ENCODE results near the gene TRA2B. TPM values are rescaled to one million over a fixed set of nuclear protein-coding genes. Genes with fewer than 3 reads are reported as not detected.

Gene TRA2B
- total RNA-seq, 1 experiment from 2014 or later: 172 TPM

DNA sequence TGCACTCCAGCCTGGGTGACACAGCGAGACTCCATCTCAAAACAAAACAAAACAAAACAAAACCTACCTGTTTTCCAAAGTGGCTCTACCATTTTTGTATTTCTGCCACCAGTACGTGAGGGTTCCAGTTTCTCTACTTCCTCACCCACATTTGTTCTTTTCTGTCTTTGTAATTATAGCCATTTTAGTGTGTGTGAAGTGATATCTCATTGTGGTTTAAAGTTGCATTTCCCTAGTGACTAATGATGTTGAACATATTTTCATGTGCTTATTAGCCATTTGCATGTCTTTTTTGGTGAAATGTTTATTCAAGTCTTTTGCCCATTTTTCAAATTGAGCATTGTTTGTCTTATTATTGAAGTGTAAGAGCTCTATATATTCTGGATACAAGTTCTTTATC lies 50.7 kb downstream of the TRA2B start (continued):
- TF ChIP-seq, protein P1, sequence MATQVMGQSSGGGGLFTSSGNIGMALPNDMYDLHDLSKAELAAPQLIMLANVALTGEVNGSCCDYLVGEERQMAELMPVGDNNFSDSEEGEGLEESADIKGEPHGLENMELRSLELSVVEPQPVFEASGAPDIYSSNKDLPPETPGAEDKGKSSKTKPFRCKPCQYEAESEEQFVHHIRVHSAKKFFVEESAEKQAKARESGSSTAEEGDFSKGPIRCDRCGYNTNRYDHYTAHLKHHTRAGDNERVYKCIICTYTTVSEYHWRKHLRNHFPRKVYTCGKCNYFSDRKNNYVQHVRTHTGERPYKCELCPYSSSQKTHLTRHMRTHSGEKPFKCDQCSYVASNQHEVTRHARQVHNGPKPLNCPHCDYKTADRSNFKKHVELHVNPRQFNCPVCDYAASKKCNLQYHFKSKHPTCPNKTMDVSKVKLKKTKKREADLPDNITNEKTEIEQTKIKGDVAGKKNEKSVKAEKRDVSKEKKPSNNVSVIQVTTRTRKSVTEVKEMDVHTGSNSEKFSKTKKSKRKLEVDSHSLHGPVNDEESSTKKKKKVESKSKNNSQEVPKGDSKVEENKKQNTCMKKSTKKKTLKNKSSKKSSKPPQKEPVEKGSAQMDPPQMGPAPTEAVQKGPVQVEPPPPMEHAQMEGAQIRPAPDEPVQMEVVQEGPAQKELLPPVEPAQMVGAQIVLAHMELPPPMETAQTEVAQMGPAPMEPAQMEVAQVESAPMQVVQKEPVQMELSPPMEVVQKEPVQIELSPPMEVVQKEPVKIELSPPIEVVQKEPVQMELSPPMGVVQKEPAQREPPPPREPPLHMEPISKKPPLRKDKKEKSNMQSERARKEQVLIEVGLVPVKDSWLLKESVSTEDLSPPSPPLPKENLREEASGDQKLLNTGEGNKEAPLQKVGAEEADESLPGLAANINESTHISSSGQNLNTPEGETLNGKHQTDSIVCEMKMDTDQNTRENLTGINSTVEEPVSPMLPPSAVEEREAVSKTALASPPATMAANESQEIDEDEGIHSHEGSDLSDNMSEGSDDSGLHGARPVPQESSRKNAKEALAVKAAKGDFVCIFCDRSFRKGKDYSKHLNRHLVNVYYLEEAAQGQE (IDR thresholded peaks at IDR 0.05; ENCODE audit: low read depth): no peak
- TF ChIP-seq CBX3 (IDR thresholded peaks at IDR 0.05; ENCODE audit: low read depth) (no peak), POLR2A (IDR thresholded peaks at IDR 0.05; ENCODE audit: borderline replicate concordance, extremely low read depth, insufficient read depth, insufficient read length) (no peak), ZNF274 (IDR thresholded peaks at IDR 0.05; ENCODE audit: low read depth, low read length) (no peak), RAD21 (IDR thresholded peaks at IDR 0.05; ENCODE audit: low read depth) (no peak), FOSL1 (IDR thresholded peaks at IDR 0.05; ENCODE audit: low read depth) (no peak), ZFX (IDR thresholded peaks at IDR 0.05) (no peak)

DNA sequence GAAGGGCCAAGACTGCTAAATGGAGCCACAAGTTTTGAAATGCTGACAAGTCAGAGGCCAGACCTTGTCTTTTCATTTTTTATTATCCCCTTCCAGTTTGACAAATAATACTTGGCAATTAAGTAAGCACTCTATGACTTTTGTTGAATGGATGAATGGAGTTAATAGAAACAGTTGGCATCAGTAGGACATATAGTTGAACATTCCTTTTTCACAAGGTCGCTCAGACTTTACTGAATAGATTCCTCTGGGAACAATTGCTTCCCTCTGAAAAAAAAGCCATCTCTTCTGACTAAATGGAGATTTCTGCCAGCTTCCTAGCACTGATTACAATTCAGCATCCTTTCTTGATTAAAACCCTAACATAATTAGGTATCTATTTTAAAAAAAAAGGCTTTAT lies 53.2 kb downstream of the TRA2B start:
- no peaks in the 10 kb centered on the region for H3K79me2 ChIP-seq (ENCODE audit: insufficient read depth, low read length)
- H2AFZ ChIP-seq (ENCODE audit: low read depth, low read length, poor library complexity, severe bottlenecking): no peak overlapping the region
- no peak overlapping the region for H3K4me3 ChIP-seq (replicated peaks in 1 of 2; ENCODE audit: low read depth in 1 of 2, low read length in 2 of 2)
- no peaks in the 10 kb centered on the region for H3K36me3 ChIP-seq (ENCODE audit: control insufficient read depth in 1 of 2, insufficient read depth in 2 of 2, low read length in 2 of 2)
- no TSS peak for BruUV-seq (replicated peaks)
- H3K27me3 ChIP-seq (ENCODE audit: insufficient read depth, low read length): no peaks in the 10 kb centered on the region
- ATAC-seq (no peak), DNase-seq (ENCODE audit: low read depth, low spot score) (no peak)
- H3K9me2 ChIP-seq (ENCODE audit: insufficient read depth): no peaks in the 10 kb centered on the region
- H3K9ac ChIP-seq (ENCODE audit: low read length): no peak overlapping the region
- H3K4me1 ChIP-seq (ENCODE audit: control insufficient read depth in 1 of 2, insufficient read depth in 2 of 2, low read length in 2 of 2): no peaks in the 10 kb centered on the region
- no peak for TF ChIP-seq CEBPB (IDR thresholded peaks at IDR 0.05; ENCODE audit: low read depth)
- TF ChIP-seq, protein P2, sequence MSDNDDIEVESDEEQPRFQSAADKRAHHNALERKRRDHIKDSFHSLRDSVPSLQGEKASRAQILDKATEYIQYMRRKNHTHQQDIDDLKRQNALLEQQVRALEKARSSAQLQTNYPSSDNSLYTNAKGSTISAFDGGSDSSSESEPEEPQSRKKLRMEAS (IDR thresholded peaks at IDR 0.05): no peak
- no peak for TF ChIP-seq CBX3 (IDR thresholded peaks at IDR 0.05; ENCODE audit: low read depth)
- no peak for TF ChIP-seq EGR1 (IDR thresholded peaks at IDR 0.05; ENCODE audit: low read depth)
- no peak for TF ChIP-seq POLR2AphosphoS5 (IDR thresholded peaks at IDR 0.05; ENCODE audit: low read depth, low read length)
- no peak for TF ChIP-seq RAD21 (IDR thresholded peaks at IDR 0.05; ENCODE audit: low read depth)
- no peak for TF ChIP-seq ZFX (IDR thresholded peaks at IDR 0.05)
- no peak for TF ChIP-seq ZNF274 (IDR thresholded peaks at IDR 0.05; ENCODE audit: low read depth, low read length)
- H3K4me2 ChIP-seq (ENCODE audit: low read length): no peak overlapping the region
- H3K27ac ChIP-seq (ENCODE audit: low read depth, low read length): no peak overlapping the region
- H3K9me3 ChIP-seq (ENCODE audit: control insufficient read depth in 1 of 2, insufficient read depth in 1 of 2, low read depth in 1 of 2, low read length in 2 of 2): no peaks in the 10 kb centered on the region
- ChIA-PET CTCF (no interaction called here), RAD21 (ENCODE audit: low non-redundant PET in 1 of 2, low total read pairs in 2 of 2, uncharacterized antibody in 2 of 2, unreplicated experiment in 2 of 2) (no interaction called here), POLR2A (no interaction called here)
- H4K20me1 ChIP-seq (ENCODE audit: insufficient read depth): no peaks in the 10 kb centered on the region
- intact Hi-C loops (cut with micrococcal nuclease): no loop called here

All from HCT116 (cell line).